K562 (cell line): ENCODE data around the gene HINT2. TPM values are rescaled to one million over a fixed set of nuclear protein-coding genes. Genes with fewer than 3 reads are reported as not detected.

Experiments
- ATAC-seq: fragments of 200-7000 bp; cut with Tn5 transposase; 3 replicates; pipeline ENCODE4 v1.9.1; 2020; ENCODE audit warnings: moderate library complexity
- BruUV-seq: library from RNA; stranded (reverse); fragments of 400-500 nt; replicated peaks from 2 replicates; lab custom pipeline; 2021; lab: Mats Ljungman, UMichigan
- CTCF ChIA-PET: fragments of 300-600 bp; formaldehyde crosslinking; extraction: SDS; loops from one replicate; lab custom pipeline; 2021; ENCODE audit warnings: low intra/inter-chr PET ratio; lab: Yijun Ruan, JAX
- POLR2A ChIA-PET: fragments of 300-600, 350-650 bp; sonication (Branson Sonifier 250); formaldehyde crosslinking; extraction: SDS; loops from one replicate; lab custom pipeline; 2021; ENCODE audit warnings: antibody characterized with exemption, inconsistent platforms; lab: Yijun Ruan, JAX
- DNase-seq, 4 experiments: peaks; one replicate each; pipeline versions ENCODE4 v3.0.0 to v3.0.0-alpha.2; 2011 to 2018; ENCODE audit warnings: low spot score in 3 of 4, mixed read lengths in 3 of 4; ENCODE audit errors: extremely low read depth in 1 of 4
- FAIRE-seq: peaks from 2 replicates; lab custom pipeline; 2011; peaks lifted over from hg19 to GRCh38; lab: Jason Lieb, UNC
- H2AFZ ChIP-seq: 2 replicates; pipeline ENCODE4 v1.6.0; 2011; ENCODE audit warnings: low read depth, low read length, control low read depth, inconsistent platforms
- H3K27ac ChIP-seq: fragments of 200-600 bp; 3 replicates; pipeline ENCODE4 v1.8.0; 2011; ENCODE audit warnings: low read depth, mild to moderate bottlenecking, control low read depth, inconsistent platforms, low read length, moderate library complexity, mixed read lengths; ENCODE audit errors: extremely low read depth
- H3K27me3 ChIP-seq, 2 experiments: fragments of 300-600 bp in 1 of 2; 2 replicates in 1 of 2; 3 replicates in 1 of 2; pipeline versions ENCODE4 v1.6.0 to v1.8.0; 2011; ENCODE audit warnings: inconsistent platforms in 2 of 2, low read length in 2 of 2, mild to moderate bottlenecking in 1 of 2, mixed read lengths in 1 of 2, moderate library complexity in 1 of 2; ENCODE audit not compliant: control insufficient read depth in 2 of 2, insufficient read depth in 2 of 2
- H3K36me3 ChIP-seq: fragments of 300-600 bp; 3 replicates; pipeline ENCODE4 v1.8.0; 2011; ENCODE audit warnings: mild to moderate bottlenecking, low read length, inconsistent platforms; ENCODE audit not compliant: control insufficient read depth, insufficient read depth
- H3K4me1 ChIP-seq, 2 experiments: fragments of 200-600 bp in 1 of 2; replicated peaks in 1 of 2; 2 replicates in 1 of 2; 3 replicates in 1 of 2; pipeline versions ENCODE4 v1.5.1 to v1.8.0; 2011; ENCODE audit warnings: inconsistent platforms in 2 of 2, low read length in 2 of 2, mild to moderate bottlenecking in 1 of 2, mixed read lengths in 1 of 2, moderate library complexity in 1 of 2; ENCODE audit not compliant: control insufficient read depth in 2 of 2, insufficient read depth in 2 of 2
- H3K4me2 ChIP-seq: 2 replicates; pipeline ENCODE4 v1.6.1; 2011; ENCODE audit warnings: low read length, control low read depth, inconsistent platforms, mixed read lengths; ENCODE audit not compliant: insufficient read depth
- H3K4me3 ChIP-seq: fragments of 200-600 bp; sonication (generic), shearing (Covaris generic); 2 replicates; pipeline ENCODE4 v1.5.1; 2016; ENCODE audit warnings: control low read depth, inconsistent platforms
- H3K79me2 ChIP-seq: fragments of 200-600 bp; 3 replicates; pipeline ENCODE4 v1.8.0; 2011; ENCODE audit warnings: low read length, inconsistent platforms; ENCODE audit not compliant: control insufficient read depth, insufficient read depth
- H3K9ac ChIP-seq, 2 experiments: 2 replicates each; pipeline versions ENCODE4 v1.6.0 to v1.6.1; 2011; ENCODE audit warnings: low read depth in 2 of 2, low read length in 2 of 2, control low read depth in 1 of 2, inconsistent platforms in 1 of 2, mild to moderate bottlenecking in 1 of 2, mixed read lengths in 1 of 2; ENCODE audit not compliant: insufficient read depth in 1 of 2
- H3K9me1 ChIP-seq: one replicate; pipeline ENCODE4 v1.6.0; 2011; ENCODE audit warnings: inconsistent platforms, mild to moderate bottlenecking, low read length, moderate library complexity; ENCODE audit not compliant: control insufficient read depth, insufficient read depth
- H3K9me3 ChIP-seq: replicated peaks from 2 replicates; pipeline ENCODE4 v1.5.1; 2011; ENCODE audit warnings: low read depth, low read length, inconsistent platforms; ENCODE audit not compliant: control insufficient read depth, insufficient read depth
- H4K20me1 ChIP-seq: replicated peaks from 2 replicates; pipeline ENCODE4 v1.6.1; 2011; ENCODE audit warnings: low read length, inconsistent platforms, mixed read lengths; ENCODE audit not compliant: control insufficient read depth, insufficient read depth
- CSDE1 ChIP-seq, 2 experiments: fragments of 450-650 bp; IDR thresholded peaks; 2 replicates each; pipeline ENCODE4 v1.6.1; 2016; ENCODE audit warnings: mild to moderate bottlenecking in 1 of 2
- DLX4 ChIP-seq: fragments of 250-450 bp; sonication (Bioruptor Pico); IDR thresholded peaks from 2 replicates; pipeline ENCODE4 v1.6.1; 2021; ENCODE audit warnings: mild to moderate bottlenecking
- POLR2B ChIP-seq: fragments of 450-650 bp; IDR thresholded peaks from 2 replicates; pipeline ENCODE4 v1.6.1; 2018; ENCODE audit warnings: low read depth; ENCODE audit not compliant: partially characterized antibody
- ZNF174 ChIP-seq: fragments of 250-450 bp; sonication (Bioruptor Pico); IDR thresholded peaks from 2 replicates; pipeline ENCODE4 v1.4.0; 2020; ENCODE audit warnings: mild to moderate bottlenecking
- ZNF316 ChIP-seq: fragments of 450-650 bp; IDR thresholded peaks from 2 replicates; pipeline ENCODE4 v1.6.1; 2016
- WGBS: fragments of 100-300 bp; shearing (Covaris generic); methylation state at CpG from one replicate; pipeline ENCODE4 v1.1.6; 2016; ENCODE audit warnings: low coverage, mixed read lengths; ENCODE audit not compliant: insufficient coverage; ENCODE audit errors: missing lambda C conversion rate; 5-methylcytosine and 5-hydroxymethylcytosine counted together
- in situ Hi-C: fragments of 300-500 bp; cut with MboI; formaldehyde crosslinking; loops from 4 replicates; pipeline ENCODE4 v1.15.0; 2018; ENCODE audit warnings: inconsistent platforms, mixed read lengths
- intact Hi-C: fragments of 100-400 bp; cut with micrococcal nuclease; formaldehyde crosslinking; loops from 2 replicates; pipeline ENCODE4 v1.14.2; 2022
- polyA plus RNA-seq, 8 experiments: library from polyadenylated mRNA; depleted of rRNA in 4 of 8; stranded (reverse) in 5 of 8; unstranded in 3 of 8; fragments of >200 nt; fragmentation: Nextera tagmentation in 2 of 8; fragmentation: Illumina TruSeq in 1 of 8; extraction: Ambion mirVana in 2 of 8; extraction: Trizol in 1 of 8; gene quantifications; 2 replicates each; pipeline versions ENCODE4 v1.2.1 to v1.2.3, GENCODE V29; 2011 to 2014; ENCODE audit warnings: inconsistent platforms in 1 of 8, missing spikeins in 1 of 8
- total RNA-seq, 7 experiments: library from RNA; depleted of rRNA in 6 of 7; stranded (reverse); fragments of >200 nt in 6 of 7; fragmentation: Illumina TruSeq in 2 of 7; extraction: Trizol in 2 of 7; gene quantifications; 2 replicates each; pipeline versions ENCODE4 v1.2.1 to v1.2.3, GENCODE V29; 2011 to 2021; ENCODE audit warnings: low replicate concordance in 1 of 7

Gene HINT2
- total and polyA plus RNA-seq, 9 of the 15 experiments (the other 6 are each of a cell fraction or from before 2014, with no cell fraction given) = 5.6 to 44.1 (median 27.9) TPM

GRCh38 chr9:35767458-35767857 lies 47.4 kb downstream of the HINT2 start:
- Histone ChIP-seq H4K20me1 (no peaks in the 10 kb centered on the region), H3K9me3 (no peaks in the 10 kb centered on the region), H3K4me1 (peaks cover 0 to 7% of the 10 kb centered on the region in 2 experiments; a peak in 1 of 5 replicates), H3K4me2 (no peak overlapping the region), H3K9me1 (no peaks in the 10 kb centered on the region), H2AFZ (no peak overlapping the region), H3K4me3 (no peak overlapping the region), H3K27me3 (no peaks in the 10 kb centered on the region), H3K79me2 (peaks cover 28% of the 10 kb centered on the region), H3K36me3 (0 out of 3 replicates have a peak, but pooled peaks cover 4% of the 10 kb centered on the region), H3K27ac (no peak overlapping the region), H3K9ac (no peak overlapping the region)
- in situ Hi-C loops = no loop called here
- FAIRE-seq = no peak
- 82% methylated on average over 1 of the region's 1 CpG for WGBS
- no TSS peak for BruUV-seq
- DNase-seq = no peak
- POLR2A ChIA-PET = interaction anchor here (1.0 kb wide), 1 partner anchor 8 kb away, joined by 3 read pairs; no protein-coding TSS in a partner anchor
- ATAC-seq = no peak
- intact Hi-C loops = no loop called here
- CTCF ChIA-PET = no interaction called here
- TF ChIP-seq ZNF316 (peak; percentile 59), POLR2B (no peak)
- TF ChIP-seq, all 486 proteins: peak for 1

- TF ChIP-seq CSDE1 (IDR thresholded peaks at IDR 0.05) (no peak), DLX4 (CRISPR knock-in tag) (no peak), ZNF174 (CRISPR knock-in tag) (no peak)
- TF ChIP-seq, all 486 proteins: peak for 0
Observed at GRCh38 chr9:35766997-35767396, 47.8 kb downstream of the HINT2 start.

More at GRCh38 chr9:35766997-35767396, 47.8 kb downstream of the HINT2 start:
- no peak overlapping the region for H3K4me2 ChIP-seq
- intact Hi-C loops = no loop called here
- no peaks in the 10 kb centered on the region for H3K27me3 ChIP-seq
- no peak for ATAC-seq
- no peaks in the 10 kb centered on the region for H4K20me1 ChIP-seq
- H3K4me3 ChIP-seq = no peak overlapping the region
- H3K9me1 ChIP-seq = no peaks in the 10 kb centered on the region
- peaks cover 0 to 7% of the 10 kb centered on the region in 2 experiments; a peak in 1 of 5 replicates for H3K4me1 ChIP-seq
- BruUV-seq = no TSS peak
- H2AFZ ChIP-seq = no peak overlapping the region
- H3K9ac ChIP-seq = no peak overlapping the region
- in situ Hi-C loops = no loop called here
- H3K79me2 ChIP-seq = peaks cover 32% of the 10 kb centered on the region
- POLR2A ChIA-PET = interaction anchor here (1.0 kb wide), 1 partner anchor 9 kb away, joined by 3 read pairs; no protein-coding TSS in a partner anchor
- no peak for FAIRE-seq
- CTCF ChIA-PET = no interaction called here
- WGBS = 67% methylated on average over 1 of the region's 2 CpGs
- H3K27ac ChIP-seq = no peak overlapping the region
- no peak for DNase-seq
- H3K9me3 ChIP-seq = no peaks in the 10 kb centered on the region
- 0 out of 3 replicates have a peak, but pooled peaks cover under 1% of the 10 kb centered on the region for H3K36me3 ChIP-seq
